Measurements from ENCODE around the gene AATK. TPM values are rescaled to one million over a fixed set of nuclear protein-coding genes. Genes with fewer than 3 reads are reported as not detected.

The AATK gene
- total and polyA plus RNA-seq, 2 of the 13 experiments (the other 11 are each of a cell fraction or from before 2014, with no cell fraction given): 2.9 to 8.4 TPM

DNA sequence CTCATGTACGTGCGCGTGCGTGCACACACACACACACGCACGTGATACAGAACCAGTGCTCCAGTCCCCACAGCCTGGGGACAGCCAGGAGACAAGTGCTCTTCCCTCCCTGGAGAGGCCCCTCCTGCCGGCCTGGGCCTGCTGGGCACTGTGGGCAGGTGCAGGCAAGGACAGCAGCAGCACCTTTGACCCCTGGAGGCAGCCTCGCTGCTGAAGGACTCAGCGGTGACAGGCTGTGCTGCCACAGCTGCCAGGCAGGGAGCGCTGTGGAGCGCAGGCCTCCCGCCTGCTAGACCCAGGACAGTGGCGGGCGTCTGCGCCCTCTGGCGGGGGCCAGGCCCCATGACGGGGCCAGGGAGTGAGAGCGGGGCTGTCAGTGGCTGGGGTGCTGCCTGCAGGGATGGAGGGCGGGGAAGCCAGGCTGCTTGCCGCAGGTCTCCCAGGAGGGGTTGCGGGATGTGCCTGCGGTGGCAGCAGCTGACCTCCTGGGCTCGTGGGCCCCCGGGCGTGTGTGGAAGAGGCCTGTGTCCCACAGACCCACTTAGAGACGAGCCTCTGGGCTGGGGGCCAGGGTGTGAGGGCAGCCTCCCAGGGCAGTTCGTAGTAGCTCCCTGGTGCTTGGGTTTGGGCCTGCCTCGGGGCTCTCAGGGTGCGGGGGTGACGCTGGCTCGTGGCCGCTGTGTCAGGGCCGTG is 64.3 kb downstream of the AATK start (continued):
- TF ChIP-seq, protein P1, sequence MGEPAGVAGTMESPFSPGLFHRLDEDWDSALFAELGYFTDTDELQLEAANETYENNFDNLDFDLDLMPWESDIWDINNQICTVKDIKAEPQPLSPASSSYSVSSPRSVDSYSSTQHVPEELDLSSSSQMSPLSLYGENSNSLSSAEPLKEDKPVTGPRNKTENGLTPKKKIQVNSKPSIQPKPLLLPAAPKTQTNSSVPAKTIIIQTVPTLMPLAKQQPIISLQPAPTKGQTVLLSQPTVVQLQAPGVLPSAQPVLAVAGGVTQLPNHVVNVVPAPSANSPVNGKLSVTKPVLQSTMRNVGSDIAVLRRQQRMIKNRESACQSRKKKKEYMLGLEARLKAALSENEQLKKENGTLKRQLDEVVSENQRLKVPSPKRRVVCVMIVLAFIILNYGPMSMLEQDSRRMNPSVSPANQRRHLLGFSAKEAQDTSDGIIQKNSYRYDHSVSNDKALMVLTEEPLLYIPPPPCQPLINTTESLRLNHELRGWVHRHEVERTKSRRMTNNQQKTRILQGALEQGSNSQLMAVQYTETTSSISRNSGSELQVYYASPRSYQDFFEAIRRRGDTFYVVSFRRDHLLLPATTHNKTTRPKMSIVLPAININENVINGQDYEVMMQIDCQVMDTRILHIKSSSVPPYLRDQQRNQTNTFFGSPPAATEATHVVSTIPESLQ (CRISPR knock-in tag; conservative IDR thresholded peaks at IDR 0.05): 0 out of 2 replicates have a peak, but pooled peaks have one; percentile 75
- TF ChIP-seq ZNF850 (CRISPR knock-in tag; conservative IDR thresholded peaks at IDR 0.05) (no peak), ZNF839 (CRISPR knock-in tag; IDR thresholded peaks at IDR 0.05; ENCODE audit: borderline replicate concordance) (peak; percentile 95; the same call in 1 of the 2 replicates), HOXA5 (CRISPR knock-in tag; IDR thresholded peaks at IDR 0.05) (peak; percentile 99), HDAC6 (IDR thresholded peaks at IDR 0.05; ENCODE audit: low read depth, low read length) (no peak), NCOA1 (CRISPR knock-in tag; IDR thresholded peaks at IDR 0.05) (0 out of 2 replicates have a peak, but pooled peaks have one; percentile 78), ADNP (CRISPR knock-in tag; IDR thresholded peaks at IDR 0.05) (peak; percentile 86; the same call in 1 of the 2 replicates), ZNF781 (CRISPR knock-in tag; IDR thresholded peaks at IDR 0.05; ENCODE audit: borderline replicate concordance, not compliant biosample characterization) (no peak), HOXD1 (CRISPR knock-in tag; IDR thresholded peaks at IDR 0.05) (peak; percentile 89), ZNF567 (CRISPR knock-in tag; IDR thresholded peaks at IDR 0.05; ENCODE audit: borderline replicate concordance) (peak; percentile 98), ZMYM3 (CRISPR knock-in tag; IDR thresholded peaks at IDR 0.05) (peak; percentile 92; the same call in 1 of the 2 replicates), TAF1 (CRISPR knock-in tag; IDR thresholded peaks at IDR 0.05) (no peak; the same call in 1 of the 2 replicates), MIER2 (CRISPR knock-in tag; IDR thresholded peaks at IDR 0.05) (peak; percentile 86), GTF2F1 (IDR thresholded peaks at IDR 0.05; ENCODE audit: low read length) (peak; percentile 70; the same call in 1 of the 2 replicates), NFE2L1 (CRISPR knock-in tag; IDR thresholded peaks at IDR 0.05; ENCODE audit: borderline replicate concordance) (no peak), RFXAP (CRISPR knock-in tag; IDR thresholded peaks at IDR 0.05; ENCODE audit: borderline replicate concordance) (peak; percentile 97)
- TF ChIP-seq, protein P2, sequence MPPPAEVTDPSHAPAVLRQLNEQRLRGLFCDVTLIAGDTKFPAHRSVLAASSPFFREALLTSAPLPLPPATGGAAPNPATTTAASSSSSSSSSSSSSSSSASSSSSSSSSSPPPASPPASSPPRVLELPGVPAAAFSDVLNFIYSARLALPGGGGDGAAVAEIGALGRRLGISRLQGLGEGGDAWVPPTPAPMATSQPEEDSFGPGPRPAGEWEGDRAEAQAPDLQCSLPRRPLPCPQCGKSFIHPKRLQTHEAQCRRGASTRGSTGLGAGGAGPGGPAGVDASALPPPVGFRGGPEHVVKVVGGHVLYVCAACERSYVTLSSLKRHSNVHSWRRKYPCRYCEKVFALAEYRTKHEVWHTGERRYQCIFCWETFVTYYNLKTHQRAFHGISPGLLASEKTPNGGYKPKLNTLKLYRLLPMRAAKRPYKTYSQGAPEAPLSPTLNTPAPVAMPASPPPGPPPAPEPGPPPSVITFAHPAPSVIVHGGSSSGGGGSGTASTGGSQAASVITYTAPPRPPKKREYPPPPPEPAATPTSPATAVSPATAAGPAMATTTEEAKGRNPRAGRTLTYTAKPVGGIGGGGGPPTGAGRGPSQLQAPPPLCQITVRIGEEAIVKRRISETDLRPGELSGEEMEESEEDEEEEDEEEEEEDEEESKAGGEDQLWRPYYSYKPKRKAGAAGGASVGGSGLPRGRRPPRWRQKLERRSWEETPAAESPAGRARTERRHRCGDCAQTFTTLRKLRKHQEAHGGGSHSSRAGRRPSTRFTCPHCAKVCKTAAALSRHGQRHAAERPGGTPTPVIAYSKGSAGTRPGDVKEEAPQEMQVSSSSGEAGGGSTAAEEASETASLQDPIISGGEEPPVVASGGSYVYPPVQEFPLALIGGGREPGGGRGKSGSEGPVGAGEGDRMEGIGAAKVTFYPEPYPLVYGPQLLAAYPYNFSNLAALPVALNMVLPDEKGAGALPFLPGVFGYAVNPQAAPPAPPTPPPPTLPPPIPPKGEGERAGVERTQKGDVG (CRISPR knock-in tag; IDR thresholded peaks at IDR 0.05; ENCODE audit: borderline replicate concordance): peak; percentile 62; the same call in 1 of the 2 replicates
- TF ChIP-seq, protein P3, sequence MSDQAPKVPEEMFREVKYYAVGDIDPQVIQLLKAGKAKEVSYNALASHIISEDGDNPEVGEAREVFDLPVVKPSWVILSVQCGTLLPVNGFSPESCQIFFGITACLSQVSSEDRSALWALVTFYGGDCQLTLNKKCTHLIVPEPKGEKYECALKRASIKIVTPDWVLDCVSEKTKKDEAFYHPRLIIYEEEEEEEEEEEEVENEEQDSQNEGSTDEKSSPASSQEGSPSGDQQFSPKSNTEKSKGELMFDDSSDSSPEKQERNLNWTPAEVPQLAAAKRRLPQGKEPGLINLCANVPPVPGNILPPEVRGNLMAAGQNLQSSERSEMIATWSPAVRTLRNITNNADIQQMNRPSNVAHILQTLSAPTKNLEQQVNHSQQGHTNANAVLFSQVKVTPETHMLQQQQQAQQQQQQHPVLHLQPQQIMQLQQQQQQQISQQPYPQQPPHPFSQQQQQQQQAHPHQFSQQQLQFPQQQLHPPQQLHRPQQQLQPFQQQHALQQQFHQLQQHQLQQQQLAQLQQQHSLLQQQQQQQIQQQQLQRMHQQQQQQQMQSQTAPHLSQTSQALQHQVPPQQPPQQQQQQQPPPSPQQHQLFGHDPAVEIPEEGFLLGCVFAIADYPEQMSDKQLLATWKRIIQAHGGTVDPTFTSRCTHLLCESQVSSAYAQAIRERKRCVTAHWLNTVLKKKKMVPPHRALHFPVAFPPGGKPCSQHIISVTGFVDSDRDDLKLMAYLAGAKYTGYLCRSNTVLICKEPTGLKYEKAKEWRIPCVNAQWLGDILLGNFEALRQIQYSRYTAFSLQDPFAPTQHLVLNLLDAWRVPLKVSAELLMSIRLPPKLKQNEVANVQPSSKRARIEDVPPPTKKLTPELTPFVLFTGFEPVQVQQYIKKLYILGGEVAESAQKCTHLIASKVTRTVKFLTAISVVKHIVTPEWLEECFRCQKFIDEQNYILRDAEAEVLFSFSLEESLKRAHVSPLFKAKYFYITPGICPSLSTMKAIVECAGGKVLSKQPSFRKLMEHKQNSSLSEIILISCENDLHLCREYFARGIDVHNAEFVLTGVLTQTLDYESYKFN (CRISPR knock-in tag; conservative IDR thresholded peaks at IDR 0.05): peak; percentile 88
- TF ChIP-seq, protein P4, sequence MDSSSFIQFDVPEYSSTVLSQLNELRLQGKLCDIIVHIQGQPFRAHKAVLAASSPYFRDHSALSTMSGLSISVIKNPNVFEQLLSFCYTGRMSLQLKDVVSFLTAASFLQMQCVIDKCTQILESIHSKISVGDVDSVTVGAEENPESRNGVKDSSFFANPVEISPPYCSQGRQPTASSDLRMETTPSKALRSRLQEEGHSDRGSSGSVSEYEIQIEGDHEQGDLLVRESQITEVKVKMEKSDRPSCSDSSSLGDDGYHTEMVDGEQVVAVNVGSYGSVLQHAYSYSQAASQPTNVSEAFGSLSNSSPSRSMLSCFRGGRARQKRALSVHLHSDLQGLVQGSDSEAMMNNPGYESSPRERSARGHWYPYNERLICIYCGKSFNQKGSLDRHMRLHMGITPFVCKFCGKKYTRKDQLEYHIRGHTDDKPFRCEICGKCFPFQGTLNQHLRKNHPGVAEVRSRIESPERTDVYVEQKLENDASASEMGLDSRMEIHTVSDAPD (CRISPR knock-in tag; IDR thresholded peaks at IDR 0.05): no peak

Data from HepG2 (cell line).